ENCODE measurements around the gene CPD. TPM values are rescaled to one million over a fixed set of nuclear protein-coding genes. Genes with fewer than 3 reads are reported as not detected.

The CPD gene
- total RNA-seq, 4 donors from 2014 or later, result 20.8 to 32.4 (median 28.0) TPM

DNA sequence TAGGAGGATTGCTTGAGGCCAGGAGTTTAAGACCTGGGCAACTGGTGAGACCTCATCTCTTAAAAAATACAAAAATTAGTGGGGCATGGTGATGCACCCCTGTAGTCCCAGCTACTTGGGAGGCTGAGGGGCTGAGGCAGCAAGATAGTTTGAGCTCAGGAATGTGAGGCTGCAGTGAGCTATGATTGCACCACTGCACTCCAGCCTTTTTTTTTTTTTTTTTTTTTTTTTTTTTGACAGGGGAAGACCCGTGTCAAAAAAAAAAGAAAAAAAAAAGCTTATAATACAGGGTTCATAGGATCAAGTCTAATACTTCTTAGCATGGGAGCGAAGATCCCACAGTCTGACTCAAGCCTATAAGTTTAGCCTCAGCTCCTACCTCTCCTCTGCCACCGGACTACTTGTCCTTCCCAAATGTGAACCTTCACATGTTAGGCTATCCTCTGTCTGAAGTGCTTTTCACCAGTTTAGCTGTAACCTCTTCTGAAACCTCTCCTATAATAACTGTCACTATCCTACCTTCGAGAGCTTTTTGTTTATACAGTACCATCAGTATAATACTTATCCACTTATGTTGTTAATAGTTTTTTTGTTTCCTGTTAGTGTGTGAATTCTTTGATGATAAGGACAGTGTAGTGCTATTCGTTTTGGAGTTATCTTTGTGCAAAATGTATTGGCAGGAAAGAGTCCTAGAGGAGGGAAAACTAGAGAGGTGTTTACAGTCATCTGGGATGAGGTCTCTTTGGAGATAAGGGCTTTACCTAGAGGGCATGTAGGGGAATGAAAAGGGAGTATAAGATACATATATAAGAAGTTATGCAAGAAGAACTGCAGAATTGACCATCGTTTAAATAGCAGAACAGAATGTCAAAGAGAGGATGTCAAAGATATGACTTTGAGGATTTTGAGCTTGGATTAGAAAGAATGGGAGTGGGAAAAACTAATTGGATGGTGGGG lies 15.5 kb downstream of the CPD start:
- in situ Hi-C loops (cut with MboI; ENCODE audit: low sequenced_read_pairs in 4 of 4) (no loop called here), intact Hi-C loops (cut with DNase I; ENCODE audit: low total_unique reads) (no loop called here)
- Histone ChIP-seq H3K9me3 (no peaks in the 10 kb centered on the region), H3K36me3 (peaks cover 0 to 12% of the 10 kb centered on the region in 2 donors), H3K27ac (no peak overlapping the region), H3K27me3 (no peaks in the 10 kb centered on the region), H3K4me1 (peaks cover 12 to 24% of the 10 kb centered on the region in 2 donors), H3K4me3 (no peak overlapping the region)
- ATAC-seq (no peak), DNase-seq (no peak)
- TF ChIP-seq, protein P1, sequence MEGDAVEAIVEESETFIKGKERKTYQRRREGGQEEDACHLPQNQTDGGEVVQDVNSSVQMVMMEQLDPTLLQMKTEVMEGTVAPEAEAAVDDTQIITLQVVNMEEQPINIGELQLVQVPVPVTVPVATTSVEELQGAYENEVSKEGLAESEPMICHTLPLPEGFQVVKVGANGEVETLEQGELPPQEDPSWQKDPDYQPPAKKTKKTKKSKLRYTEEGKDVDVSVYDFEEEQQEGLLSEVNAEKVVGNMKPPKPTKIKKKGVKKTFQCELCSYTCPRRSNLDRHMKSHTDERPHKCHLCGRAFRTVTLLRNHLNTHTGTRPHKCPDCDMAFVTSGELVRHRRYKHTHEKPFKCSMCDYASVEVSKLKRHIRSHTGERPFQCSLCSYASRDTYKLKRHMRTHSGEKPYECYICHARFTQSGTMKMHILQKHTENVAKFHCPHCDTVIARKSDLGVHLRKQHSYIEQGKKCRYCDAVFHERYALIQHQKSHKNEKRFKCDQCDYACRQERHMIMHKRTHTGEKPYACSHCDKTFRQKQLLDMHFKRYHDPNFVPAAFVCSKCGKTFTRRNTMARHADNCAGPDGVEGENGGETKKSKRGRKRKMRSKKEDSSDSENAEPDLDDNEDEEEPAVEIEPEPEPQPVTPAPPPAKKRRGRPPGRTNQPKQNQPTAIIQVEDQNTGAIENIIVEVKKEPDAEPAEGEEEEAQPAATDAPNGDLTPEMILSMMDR (IDR thresholded peaks at IDR 0.05 in 4 of 5, conservative IDR thresholded peaks at IDR 0.05 in 1 of 5), result no peak
- no peak for TF ChIP-seq POLR2A (IDR thresholded peaks at IDR 0.05)

DNA sequence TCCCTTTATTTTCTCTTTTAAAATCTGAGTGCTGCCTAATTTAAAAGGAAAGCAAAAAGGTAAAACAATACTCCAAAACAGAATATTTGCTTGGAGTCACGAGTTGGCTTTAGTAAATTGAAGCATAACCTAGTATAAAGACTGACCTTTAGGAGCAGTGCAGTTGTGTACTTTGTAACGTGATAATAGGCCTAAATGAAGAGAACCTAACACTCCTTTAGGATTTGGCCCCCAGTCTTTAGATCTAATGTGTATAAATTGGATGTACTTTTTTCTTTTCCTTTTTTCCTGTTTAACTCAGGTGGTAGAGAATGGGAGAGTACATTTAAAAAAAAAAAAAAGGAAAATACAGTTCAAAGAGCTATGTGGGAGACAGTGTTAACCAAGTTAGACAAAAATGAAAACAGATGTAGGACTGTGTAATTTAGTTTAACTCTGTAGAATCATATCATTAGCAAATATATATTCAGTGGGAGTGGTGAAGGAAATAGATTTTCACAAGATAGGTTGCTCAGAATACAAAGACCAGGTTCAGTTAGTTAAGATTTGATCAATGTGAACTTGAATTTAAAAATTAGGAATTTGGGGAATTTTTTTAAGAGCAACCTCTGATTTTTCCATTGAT lies 16.8 kb downstream of the CPD start:
- no peak for DNase-seq

DNA sequence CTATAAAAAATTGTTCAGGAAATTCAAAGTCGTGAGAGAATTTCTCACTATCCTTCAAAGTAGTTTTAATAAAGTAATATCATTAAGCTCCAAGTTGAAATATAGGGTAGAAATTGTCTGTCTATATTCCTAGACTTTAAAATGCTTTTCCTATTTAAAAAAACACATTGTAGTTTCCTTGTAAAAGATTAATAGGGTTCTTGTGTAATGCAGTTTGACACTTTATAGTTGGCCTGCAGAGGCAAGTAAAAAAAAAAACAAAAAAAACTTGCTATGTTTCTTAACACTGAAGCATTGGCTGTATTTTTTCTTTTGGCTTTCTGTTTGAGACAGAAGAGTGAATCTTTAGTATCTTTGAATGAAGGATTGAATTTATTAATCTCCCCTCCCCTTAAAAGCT lies 17.4 kb downstream of the CPD start:
- ATAC-seq (no peak), DNase-seq (no peak)
- no peak overlapping the region for H3K4me3 ChIP-seq
- no peak for TF ChIP-seq POLR2A (IDR thresholded peaks at IDR 0.05)
- TF ChIP-seq, protein P1 (IDR thresholded peaks at IDR 0.05 in 4 of 5, conservative IDR thresholded peaks at IDR 0.05 in 1 of 5), result no peak
- peaks cover 12 to 24% of the 10 kb centered on the region in 2 donors for H3K4me1 ChIP-seq
- no peaks in the 10 kb centered on the region for H3K36me3 ChIP-seq
- H3K27me3 ChIP-seq, result no peaks in the 10 kb centered on the region
- intact Hi-C loops (cut with DNase I; ENCODE audit: low total_unique reads), result no loop called here
- in situ Hi-C loops (cut with MboI; ENCODE audit: low sequenced_read_pairs in 4 of 4), result no loop called here
- no peak overlapping the region for H3K27ac ChIP-seq
- H3K9me3 ChIP-seq, result no peaks in the 10 kb centered on the region

More for the DNA sequence above, 16.8 kb downstream of the CPD start:
- intact Hi-C loops (cut with DNase I; ENCODE audit: low total_unique reads), result no loop called here
- Histone ChIP-seq H3K4me1 (peaks cover 12 to 24% of the 10 kb centered on the region in 2 donors), H3K4me3 (no peak overlapping the region), H3K27ac (no peak overlapping the region), H3K36me3 (peaks cover 0 to 4% of the 10 kb centered on the region in 2 donors), H3K27me3 (no peaks in the 10 kb centered on the region), H3K9me3 (no peaks in the 10 kb centered on the region)
- in situ Hi-C loops (cut with MboI; ENCODE audit: low sequenced_read_pairs in 4 of 4), result no loop called here
- TF ChIP-seq, protein P1 (IDR thresholded peaks at IDR 0.05 in 4 of 5, conservative IDR thresholded peaks at IDR 0.05 in 1 of 5), result no peak
- TF ChIP-seq POLR2A (IDR thresholded peaks at IDR 0.05), result no peak
- no peak for ATAC-seq

DNA sequence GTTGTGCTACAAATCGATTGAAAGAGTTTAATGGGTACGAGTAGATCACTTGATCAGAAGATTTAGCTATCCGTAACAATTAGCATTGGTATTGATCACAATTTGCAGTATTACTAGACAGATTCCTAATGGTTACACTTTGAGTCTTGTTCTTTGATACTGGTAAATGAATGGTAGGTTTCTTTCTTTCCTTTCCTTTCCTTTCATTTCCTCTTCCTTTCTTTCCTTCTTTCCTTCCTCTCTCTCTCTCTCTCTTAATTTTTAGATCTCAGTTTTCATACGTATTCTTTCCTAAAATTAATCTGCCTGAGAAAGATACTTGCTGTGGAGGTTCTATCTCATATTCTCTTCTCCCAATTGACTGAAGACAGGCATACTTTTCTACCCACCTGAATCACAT lies 17.9 kb downstream of the CPD start:
- TF ChIP-seq, protein P1 (IDR thresholded peaks at IDR 0.05 in 4 of 5, conservative IDR thresholded peaks at IDR 0.05 in 1 of 5), result no peak
- TF ChIP-seq POLR2A (IDR thresholded peaks at IDR 0.05), result no peak
- H3K9me3 ChIP-seq, result no peaks in the 10 kb centered on the region
- H3K27me3 ChIP-seq, result no peaks in the 10 kb centered on the region
- H3K36me3 ChIP-seq, result no peaks in the 10 kb centered on the region
- peaks cover 12 to 24% of the 10 kb centered on the region in 2 donors for H3K4me1 ChIP-seq
- H3K27ac ChIP-seq, result no peak overlapping the region
- DNase-seq (no peak), ATAC-seq (no peak)
- intact Hi-C loops (cut with DNase I; ENCODE audit: low total_unique reads), result no loop called here
- H3K4me3 ChIP-seq, result no peak overlapping the region
- in situ Hi-C loops (cut with MboI; ENCODE audit: low sequenced_read_pairs in 4 of 4), result no loop called here

Measured in gastrocnemius medialis (tissue), 4 donors.